RWPE1 (cell line): ENCODE results near the gene SYNCRIP.

Experiments
- CTCF ChIA-PET: fragments of 350-600 bp; sonication (Branson Sonifier 250); formaldehyde crosslinking; extraction: SDS; loops from one replicate; lab custom pipeline; 2021; lab: Yijun Ruan, JAX
- POLR2A ChIA-PET: fragments of 400-600 bp; formaldehyde crosslinking; extraction: SDS; loops from one replicate; lab custom pipeline; 2020; ENCODE audit warnings: antibody characterized with exemption; ENCODE audit not compliant: low non-redundant PET; lab: Yijun Ruan, JAX
- DNase-seq: peaks from one replicate; pipeline ENCODE4 v3.0.0; 2012; ENCODE audit warnings: low spot score
- H3K27ac ChIP-seq: fragments of 450-650 bp; 2 replicates; pipeline ENCODE4 v1.5.1; 2017
- CTCF ChIP-seq: fragments of 450-650 bp; conservative IDR thresholded peaks from 2 replicates; pipeline ENCODE4 v1.5.1; 2017; ENCODE audit warnings: low read depth, mild to moderate bottlenecking

SYNCRIP gene

GRCh38 chr6:85610182-85610895 is 32.3 kb downstream of the SYNCRIP start:
- no peak overlapping the region for H3K27ac ChIP-seq
- DNase-seq: no peak
- POLR2A ChIA-PET: no interaction called here
- CTCF ChIA-PET: interaction anchor here (0.7 kb wide), 1 partner anchor 15 kb away, joined by 3 read pairs; no protein-coding TSS in a partner anchor
- TF ChIP-seq CTCF: no peak

- TF ChIP-seq CTCF: no peak
- H3K27ac ChIP-seq: no peak overlapping the region
- POLR2A ChIA-PET: interaction anchor here (0.7 kb wide), 1 partner anchor 18 kb away, joined by 13 read pairs; no protein-coding TSS in a partner anchor
- CTCF ChIA-PET: no interaction called here
- DNase-seq: no peak
Observed at GRCh38 chr6:85602100-85602499, 40.6 kb downstream of the SYNCRIP start.

GRCh38 chr6:85600713-85601313 is 41.9 kb downstream of the SYNCRIP start:
- DNase-seq: no peak
- ChIA-PET CTCF (no interaction called here), POLR2A (no interaction called here)
- no peak for TF ChIP-seq CTCF
- no peak overlapping the region for H3K27ac ChIP-seq

- POLR2A ChIA-PET: no interaction called here
- DNase-seq: no peak
- H3K27ac ChIP-seq: peak overlapping the region; percentile 98
- no peak for TF ChIP-seq CTCF
- CTCF ChIA-PET: interaction anchor here (0.5 to 0.6 kb wide), 2 partner anchors 16 to 68 kb away, joined by 3 read pairs; no protein-coding TSS in a partner anchor
Observed at GRCh38 chr6:85594197-85594930, 48.3 kb downstream of the SYNCRIP start.

GRCh38 chr6:85593438-85594196 is 49.1 kb downstream of the SYNCRIP start, which contains the start of gene SNX14:
Gene SNX14 (minus strand): TSS chr6:85593858. CDS start chr6:85593718, 140 bp downstream.
- POLR2A ChIA-PET: no interaction called here
- TF ChIP-seq CTCF: no peak
- peak within 1 kb of the TSS; percentile 98 for H3K27ac ChIP-seq
- CTCF ChIA-PET: interaction anchor here (0.8 kb wide), 1 partner anchor 57 kb away, joined by 3 read pairs; no protein-coding TSS in a partner anchor
- DNase-seq: peak; percentile 80
